GM21381 (cell line): ENCODE measurements around the gene IGF2R.
"Not testable (repeated sequence)": the region's sequence is repeated elsewhere in the genome, so short reads cannot be mapped to it uniquely, and the experiment has no call there.

ENCODE experiments used
- ATAC-seq: cut with Tn5 transposase; IDR thresholded peaks from one replicate; pipeline ENCODE4 v1.9.1; 2021; ENCODE audit warnings: mild to moderate bottlenecking, moderate library complexity; ENCODE audit not compliant: unreplicated experiment

IGF2R gene

GRCh38 chr6:160111806-160112205 lies 142.9 kb downstream of the IGF2R start:
- no peak for ATAC-seq

- ATAC-seq: no peak
These were observed 143.9 kb downstream of the IGF2R start for GRCh38 chr6:160112628-160113299.

- ATAC-seq: not testable (repeated sequence)
These were observed 145.7 kb downstream of the IGF2R start for GRCh38 chr6:160114536-160114935.

- ATAC-seq: no peak
These were observed 146.5 kb downstream of the IGF2R start for GRCh38 chr6:160115421-160115820.

- no peak for ATAC-seq
These were observed 147.5 kb downstream of the IGF2R start for GRCh38 chr6:160116411-160116810.

GRCh38 chr6:160117137-160117536 lies 148.3 kb downstream of the IGF2R start:
- no peak for ATAC-seq

- ATAC-seq: no peak
These were observed 149.8 kb downstream of the IGF2R start for GRCh38 chr6:160118620-160119229.

GRCh38 chr6:160120087-160120486 lies 151.2 kb downstream of the IGF2R start:
- no peak for ATAC-seq

GRCh38 chr6:160121558-160121957 lies 152.7 kb downstream of the IGF2R start, which contains the start of gene SLC22A1:
SLC22A1 (plus strand) TSS chr6:160121815; CDS start chr6:160121936, 121 bp downstream.
- no peak for ATAC-seq

GRCh38 chr6:160121981-160122380 lies 153.1 kb downstream of the IGF2R start:
- no peak for ATAC-seq

GRCh38 chr6:160122744-160123143 lies 153.9 kb downstream of the IGF2R start:
- no peak for ATAC-seq

- ATAC-seq: no peak
These were observed 155.1 kb downstream of the IGF2R start for GRCh38 chr6:160124007-160124406.

- ATAC-seq: no peak
These were observed 155.7 kb downstream of the IGF2R start for GRCh38 chr6:160124605-160125004.

GRCh38 chr6:160125105-160125504 lies 156.2 kb downstream of the IGF2R start:
- not testable (repeated sequence) for ATAC-seq

GRCh38 chr6:160127270-160128124 lies 158.6 kb downstream of the IGF2R start:
- ATAC-seq: no peak

GRCh38 chr6:160128125-160128683 lies 159.3 kb downstream of the IGF2R start:
- no peak for ATAC-seq

GRCh38 chr6:160128879-160129516 lies 160.1 kb downstream of the IGF2R start:
- ATAC-seq: no peak

- ATAC-seq: no peak
These were observed 161.2 kb downstream of the IGF2R start for GRCh38 chr6:160129881-160130615.

- no peak for ATAC-seq
These were observed 162.0 kb downstream of the IGF2R start for GRCh38 chr6:160130729-160131484.
